Measurements from ENCODE around the gene GLCE.
"Not testable (repeated sequence)": the region's sequence is repeated elsewhere in the genome, so short reads cannot be mapped to it uniquely, and the experiment has no call there.

GLCE gene

GRCh38 chr15:69161079-69161877 lies 843 bp downstream of the GLCE start:
- peak in 1 of 2 experiments; percentile 49 for DNase-seq

GRCh38 chr15:69161878-69162213 lies 1.4 kb downstream of the GLCE start:
- DNase-seq, result no peak

- no peak for DNase-seq
Observed at GRCh38 chr15:69163141-69163669, 2.8 kb downstream of the GLCE start.

- DNase-seq, result peak in 1 of 2 experiments; percentile 22
Observed at GRCh38 chr15:69164807-69165636, 4.6 kb downstream of the GLCE start.

GRCh38 chr15:69165637-69166025 lies 5.2 kb downstream of the GLCE start:
- DNase-seq, result no peak

GRCh38 chr15:69167218-69167846 lies 6.9 kb downstream of the GLCE start:
- DNase-seq, result no peak

- not testable (repeated sequence) for DNase-seq
Observed at GRCh38 chr15:69168361-69168760, 7.9 kb downstream of the GLCE start.

- not testable (repeated sequence) for DNase-seq
Observed at GRCh38 chr15:69169540-69169939, 9.1 kb downstream of the GLCE start.

- peak in 1 of 2 experiments; percentile 46 for DNase-seq
Observed at GRCh38 chr15:69170597-69170996, 10.2 kb downstream of the GLCE start.

- DNase-seq, result no peak
Observed at GRCh38 chr15:69172847-69173246, 12.4 kb downstream of the GLCE start.

- DNase-seq, result no peak
Observed at GRCh38 chr15:69175536-69175935, 15.1 kb downstream of the GLCE start.

- DNase-seq, result no peak
Observed at GRCh38 chr15:69181424-69181823, 21.0 kb downstream of the GLCE start.

GRCh38 chr15:69185216-69185615 lies 24.8 kb downstream of the GLCE start:
- no peak for DNase-seq

- no peak for DNase-seq
Observed at GRCh38 chr15:69185706-69186105, 25.3 kb downstream of the GLCE start.

- no peak for DNase-seq
Observed at GRCh38 chr15:69189157-69189556, 28.7 kb downstream of the GLCE start.

- no peak for DNase-seq
Observed at GRCh38 chr15:69190091-69190490, 29.7 kb downstream of the GLCE start.

GRCh38 chr15:69190504-69190903 lies 30.1 kb downstream of the GLCE start:
- DNase-seq, result no peak

GRCh38 chr15:69194025-69194827 lies 33.8 kb downstream of the GLCE start:
- DNase-seq, result no peak

GRCh38 chr15:69194854-69195253 lies 34.4 kb downstream of the GLCE start:
- no peak for DNase-seq

- DNase-seq, result no peak
Observed at GRCh38 chr15:69200832-69201745, 40.7 kb downstream of the GLCE start.

- DNase-seq, result no peak
Observed at GRCh38 chr15:69206079-69206478, 45.6 kb downstream of the GLCE start.

Measured in NCI-H446 (cell line).